Measurements from ENCODE around the gene ENTHD1.
"Not testable (repeated sequence)": the region's sequence is repeated elsewhere in the genome, so short reads cannot be mapped to it uniquely, and the experiment has no call there.

The ENTHD1 gene

DNA sequence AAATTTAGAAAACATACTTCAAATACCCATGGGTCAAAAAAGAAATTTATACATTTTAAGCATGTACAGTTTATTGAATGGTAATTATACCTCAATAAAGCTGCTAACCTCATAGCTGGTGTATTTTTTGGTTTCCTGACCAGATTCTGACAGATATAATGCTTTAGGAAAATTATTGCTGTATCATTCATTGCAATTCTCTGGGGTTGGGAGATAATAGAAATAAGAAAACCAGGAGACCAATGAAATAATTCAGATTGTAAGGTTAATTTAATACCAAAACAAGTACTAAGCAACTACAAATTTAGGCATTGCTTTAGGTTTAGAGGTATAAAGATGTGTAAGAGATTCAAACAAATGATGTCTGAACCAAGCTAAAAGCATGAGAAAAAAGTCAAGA, 120.1 kb downstream of the ENTHD1 start:
- DNase-seq (ENCODE audit: low spot score in 2 of 2), result no peak
- H3K4me3 Mint-ChIP-seq, result peak overlapping the region; percentile 9
- H3K36me3 Mint-ChIP-seq, result no peaks in the 10 kb centered on the region
- no peaks in the 10 kb centered on the region for H3K9me3 Mint-ChIP-seq
- peaks cover 17% of the 10 kb centered on the region for H3K4me1 Mint-ChIP-seq
- ATAC-seq, result no peak
- no peak overlapping the region for H3K27ac Mint-ChIP-seq

DNA sequence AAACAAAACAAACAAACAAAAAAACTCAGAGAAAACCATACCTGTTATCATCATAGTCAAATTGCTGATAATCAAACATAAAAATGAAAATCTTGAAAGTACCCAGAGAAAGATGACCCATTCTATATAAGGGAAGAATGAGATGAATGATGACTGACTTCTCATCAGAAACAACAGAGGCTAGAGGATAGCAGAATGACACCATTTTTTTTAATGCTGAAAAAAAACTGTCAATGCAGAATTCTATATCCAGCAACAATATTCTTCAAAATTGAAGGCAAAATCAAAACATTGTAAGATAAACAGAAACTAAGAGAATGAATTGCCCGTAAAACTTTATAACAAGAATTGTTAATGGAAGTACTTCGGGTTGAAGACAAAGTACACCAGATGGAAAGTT, 122.1 kb downstream of the ENTHD1 start:
- Mint-ChIP-seq H3K4me3 (no peak overlapping the region), H3K36me3 (no peaks in the 10 kb centered on the region), H3K4me1 (peaks cover 17% of the 10 kb centered on the region), H3K9me3 (no peaks in the 10 kb centered on the region), H3K27ac (no peak overlapping the region)
- ATAC-seq (no peak), DNase-seq (ENCODE audit: low spot score in 2 of 2) (no peak)

DNA sequence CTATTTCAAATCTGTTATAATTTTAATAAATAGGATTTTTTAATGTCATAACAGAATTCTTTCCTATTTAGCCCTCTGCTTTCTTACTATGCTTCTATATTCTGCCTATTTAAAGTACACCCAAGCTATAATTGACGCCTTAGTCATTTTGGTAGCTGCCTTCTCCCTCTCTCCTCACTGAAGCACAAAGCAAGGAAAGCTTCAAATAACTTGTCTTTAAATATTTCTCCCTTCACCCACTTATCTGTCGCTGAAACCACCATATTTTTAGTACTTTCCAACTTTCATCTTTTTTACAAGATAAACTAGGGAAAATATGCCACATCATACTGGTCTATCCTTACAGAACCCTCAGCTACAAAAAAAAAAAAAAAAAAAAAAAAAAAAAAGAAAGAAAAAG, 127.9 kb downstream of the ENTHD1 start:
- ATAC-seq (no peak), DNase-seq (ENCODE audit: low spot score in 2 of 2) (no peak)
- Mint-ChIP-seq H3K4me3 (no peak overlapping the region), H3K36me3 (no peaks in the 10 kb centered on the region), H3K9me3 (no peaks in the 10 kb centered on the region), H3K4me1 (no peaks in the 10 kb centered on the region), H3K27ac (no peak overlapping the region)

DNA sequence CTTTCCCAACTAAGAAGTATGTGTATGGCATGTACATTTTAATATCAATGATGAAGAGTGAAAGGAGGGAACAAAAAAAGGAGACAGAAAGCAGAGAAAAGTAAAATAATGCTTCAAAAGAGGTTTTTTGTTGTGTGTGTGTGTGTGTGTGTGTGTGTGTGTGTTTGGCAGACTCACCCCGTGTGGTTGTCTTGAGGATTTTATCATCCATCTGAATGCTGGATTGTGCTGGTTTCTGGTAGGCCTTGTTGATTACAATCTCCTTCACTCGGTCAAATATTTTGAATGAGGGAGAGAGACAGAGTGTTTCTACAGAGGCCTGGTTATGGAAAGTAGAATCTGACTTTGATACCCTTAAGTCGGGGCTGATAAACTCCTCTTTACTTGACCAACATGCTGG, 128.5 kb downstream of the ENTHD1 start:
- H3K36me3 Mint-ChIP-seq, result no peaks in the 10 kb centered on the region
- no peak overlapping the region for H3K4me3 Mint-ChIP-seq
- no peak overlapping the region for H3K27ac Mint-ChIP-seq
- no peaks in the 10 kb centered on the region for H3K9me3 Mint-ChIP-seq
- DNase-seq (ENCODE audit: low spot score in 2 of 2) (no peak), ATAC-seq (no peak)
- no peaks in the 10 kb centered on the region for H3K4me1 Mint-ChIP-seq

DNA sequence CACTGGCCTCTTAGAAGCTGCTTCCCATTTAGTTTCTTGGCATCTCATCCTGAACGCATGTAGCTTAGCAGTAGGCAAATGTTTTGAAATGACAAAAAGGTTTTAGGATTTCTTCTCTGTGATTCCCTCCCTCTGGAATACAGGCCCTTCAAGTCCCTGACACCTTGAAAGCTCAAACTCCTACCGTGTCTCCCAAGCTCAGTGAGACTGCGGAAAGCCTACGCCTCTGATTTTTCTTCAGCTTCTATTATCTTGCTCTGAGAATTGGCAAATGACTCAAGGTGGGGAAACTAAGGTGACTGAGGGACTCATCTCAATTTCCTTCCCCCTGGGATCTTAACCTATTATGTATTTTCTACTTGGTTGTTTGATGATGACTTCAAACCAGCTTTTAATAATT, 130.3 kb downstream of the ENTHD1 start:
- H3K9me3 Mint-ChIP-seq, result no peaks in the 10 kb centered on the region
- H3K4me3 Mint-ChIP-seq, result no peak overlapping the region
- ATAC-seq (no peak), DNase-seq (ENCODE audit: low spot score in 2 of 2) (no peak)
- no peaks in the 10 kb centered on the region for H3K36me3 Mint-ChIP-seq
- H3K4me1 Mint-ChIP-seq, result no peaks in the 10 kb centered on the region
- H3K27ac Mint-ChIP-seq, result no peak overlapping the region

DNA sequence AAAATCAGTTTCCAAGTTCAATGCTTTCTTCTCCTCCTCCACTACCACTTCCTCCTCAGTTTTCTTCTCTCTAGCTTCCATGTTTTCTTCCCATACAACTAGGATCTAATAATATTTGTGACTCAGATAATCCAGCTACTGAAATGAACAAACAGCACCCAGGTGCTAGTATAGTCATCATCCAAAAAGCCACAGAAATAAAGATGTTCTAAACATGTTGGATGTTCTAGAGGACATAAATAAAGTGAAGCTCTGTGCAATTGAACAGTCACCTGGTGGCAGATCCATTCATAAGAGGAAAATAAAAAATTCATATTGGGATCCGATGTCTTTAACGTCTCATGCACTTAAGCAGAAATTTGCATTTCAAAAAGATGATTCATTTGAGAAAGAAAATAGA, 142.8 kb downstream of the ENTHD1 start:
- Mint-ChIP-seq H3K36me3 (no peaks in the 10 kb centered on the region), H3K9me3 (no peaks in the 10 kb centered on the region), H3K4me1 (peaks cover 11% of the 10 kb centered on the region), H3K4me3 (no peak overlapping the region), H3K27ac (no peak overlapping the region)
- ATAC-seq, result no peak
- no peak for DNase-seq (ENCODE audit: low spot score in 2 of 2)

DNA sequence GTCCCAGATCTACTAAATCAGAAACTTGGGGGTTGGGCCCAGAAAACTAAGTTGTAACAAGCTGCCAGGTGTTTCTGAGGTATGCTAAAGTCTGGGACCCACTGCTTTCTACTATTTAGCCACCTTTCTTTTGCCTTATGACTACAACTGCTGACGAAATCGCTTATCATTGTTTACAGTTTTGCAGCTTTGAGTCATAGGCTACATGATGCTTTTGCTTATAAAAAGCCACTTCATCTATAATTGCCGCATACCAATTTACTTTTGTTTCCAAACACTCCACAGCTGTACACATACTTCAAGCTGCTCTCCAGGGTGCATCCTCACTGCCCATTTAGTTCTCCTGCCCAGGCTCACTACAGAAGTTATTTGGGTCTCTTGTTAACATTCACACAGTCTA, 144.7 kb downstream of the ENTHD1 start:
- Mint-ChIP-seq H3K27ac (no peak overlapping the region), H3K9me3 (no peaks in the 10 kb centered on the region), H3K36me3 (no peaks in the 10 kb centered on the region), H3K4me1 (peaks cover 22% of the 10 kb centered on the region), H3K4me3 (no peak overlapping the region)
- DNase-seq (ENCODE audit: low spot score in 2 of 2) (no peak), ATAC-seq (peak; percentile 36)

DNA sequence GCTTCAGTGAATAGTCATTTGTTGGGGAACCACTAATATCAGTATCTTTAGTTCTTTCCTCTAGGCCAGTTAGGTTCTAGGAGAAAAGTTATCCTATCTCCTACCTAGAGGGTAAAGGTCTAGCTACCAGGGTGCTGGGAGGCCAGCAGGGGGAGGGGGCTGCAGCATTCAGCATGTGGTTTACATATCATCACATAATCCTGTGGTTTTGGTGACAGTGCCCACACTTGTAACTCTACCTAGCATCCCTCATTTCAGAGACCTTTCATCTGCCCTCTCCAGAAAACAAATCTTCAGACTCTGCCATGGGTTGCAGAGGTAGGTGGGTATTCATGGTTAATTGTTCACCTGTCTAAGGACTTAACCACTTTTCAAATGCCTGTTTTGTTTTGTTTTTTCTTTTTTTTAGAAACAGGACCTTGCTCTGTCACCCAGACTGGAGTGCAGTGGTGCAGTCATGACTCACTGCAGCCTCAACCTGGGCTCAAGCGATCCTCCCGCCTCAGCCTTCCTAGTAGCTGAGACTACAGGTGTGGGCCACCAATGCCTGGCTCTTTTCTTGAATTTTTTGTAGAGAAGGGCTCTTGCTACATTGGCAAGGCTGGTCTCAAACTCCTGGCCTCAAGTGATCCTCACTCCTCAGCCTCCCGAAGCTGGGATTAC, 146.8 kb downstream of the ENTHD1 start:
- no peaks in the 10 kb centered on the region for H3K36me3 Mint-ChIP-seq
- H3K4me1 Mint-ChIP-seq, result peaks cover 24% of the 10 kb centered on the region
- no peak for DNase-seq (ENCODE audit: low spot score in 2 of 2)
- ATAC-seq, result peak; percentile 73
- H3K27ac Mint-ChIP-seq, result no peak overlapping the region
- H3K4me3 Mint-ChIP-seq, result no peak overlapping the region
- H3K9me3 Mint-ChIP-seq, result no peaks in the 10 kb centered on the region

DNA sequence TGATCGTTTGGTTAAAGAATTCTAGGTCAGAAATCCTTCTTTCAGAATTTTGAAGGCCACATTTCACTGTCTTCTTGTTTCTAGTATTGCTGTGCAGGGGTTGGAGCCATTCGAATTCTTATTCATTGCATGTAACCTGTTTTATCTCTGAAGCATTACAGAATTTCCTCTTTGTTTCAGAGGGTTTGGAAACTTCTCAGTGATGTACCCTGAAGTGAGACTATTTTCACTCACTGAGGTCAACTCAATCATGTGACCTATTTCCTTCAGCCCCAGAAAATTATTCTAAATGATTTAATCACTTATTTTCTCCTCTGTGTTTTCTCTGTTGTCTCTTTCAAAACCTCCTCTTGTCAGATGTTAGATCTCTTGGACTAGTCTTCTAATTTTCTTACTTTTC, 147.8 kb downstream of the ENTHD1 start:
- Mint-ChIP-seq H3K4me1 (peaks cover 24% of the 10 kb centered on the region), H3K36me3 (no peaks in the 10 kb centered on the region), H3K9me3 (no peaks in the 10 kb centered on the region), H3K27ac (peak overlapping the region; percentile 17), H3K4me3 (no peak overlapping the region)
- ATAC-seq (peak; percentile 74), DNase-seq (ENCODE audit: low spot score in 2 of 2) (no peak)

DNA sequence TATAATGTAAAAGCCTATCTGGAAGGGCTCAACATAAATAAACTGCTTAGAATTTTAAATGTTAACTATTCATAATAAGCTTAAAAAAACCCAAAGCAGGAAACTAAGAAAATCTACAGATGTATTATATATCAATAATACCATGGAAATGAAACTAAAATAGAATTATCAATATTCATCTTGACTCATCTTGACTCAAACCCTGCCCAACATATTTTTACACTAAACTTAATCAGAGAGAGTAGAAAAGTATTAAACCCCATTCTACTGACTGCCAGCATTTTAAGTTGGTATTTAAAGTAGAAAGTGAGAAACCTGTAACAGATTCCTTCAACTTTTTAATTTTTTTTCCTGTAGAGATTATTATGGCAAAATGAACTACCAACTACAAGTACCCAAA, 149.2 kb downstream of the ENTHD1 start:
- DNase-seq (ENCODE audit: low spot score in 2 of 2) (no peak), ATAC-seq (no peak)
- peaks cover 24% of the 10 kb centered on the region for H3K4me1 Mint-ChIP-seq
- H3K4me3 Mint-ChIP-seq, result no peak overlapping the region
- H3K9me3 Mint-ChIP-seq, result no peaks in the 10 kb centered on the region
- no peak overlapping the region for H3K27ac Mint-ChIP-seq
- H3K36me3 Mint-ChIP-seq, result no peaks in the 10 kb centered on the region

DNA sequence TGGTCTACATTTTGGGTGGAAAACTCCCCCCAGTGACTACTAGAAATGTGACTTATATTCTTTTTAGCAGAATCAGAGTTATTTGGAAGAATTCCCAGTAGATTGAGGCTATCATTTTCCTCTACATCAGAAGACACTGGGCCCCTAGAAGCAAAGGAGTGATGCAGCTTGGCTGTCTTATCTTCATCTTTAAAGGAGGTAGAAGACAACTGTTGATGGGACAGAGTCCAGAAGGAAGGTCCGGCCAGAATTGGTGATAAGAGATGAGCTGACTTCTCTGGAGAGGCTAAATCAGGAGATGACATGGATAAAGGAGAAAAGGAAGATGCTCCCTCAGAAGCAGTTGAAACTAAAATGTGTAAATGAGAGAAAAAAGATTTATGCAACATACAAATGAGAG, 149.6 kb downstream of the ENTHD1 start:
- no peaks in the 10 kb centered on the region for H3K9me3 Mint-ChIP-seq
- no peak for DNase-seq (ENCODE audit: low spot score in 2 of 2)
- H3K27ac Mint-ChIP-seq, result no peak overlapping the region
- ATAC-seq, result no peak
- H3K4me1 Mint-ChIP-seq, result peaks cover 24% of the 10 kb centered on the region
- H3K36me3 Mint-ChIP-seq, result no peaks in the 10 kb centered on the region
- H3K4me3 Mint-ChIP-seq, result no peak overlapping the region

DNA sequence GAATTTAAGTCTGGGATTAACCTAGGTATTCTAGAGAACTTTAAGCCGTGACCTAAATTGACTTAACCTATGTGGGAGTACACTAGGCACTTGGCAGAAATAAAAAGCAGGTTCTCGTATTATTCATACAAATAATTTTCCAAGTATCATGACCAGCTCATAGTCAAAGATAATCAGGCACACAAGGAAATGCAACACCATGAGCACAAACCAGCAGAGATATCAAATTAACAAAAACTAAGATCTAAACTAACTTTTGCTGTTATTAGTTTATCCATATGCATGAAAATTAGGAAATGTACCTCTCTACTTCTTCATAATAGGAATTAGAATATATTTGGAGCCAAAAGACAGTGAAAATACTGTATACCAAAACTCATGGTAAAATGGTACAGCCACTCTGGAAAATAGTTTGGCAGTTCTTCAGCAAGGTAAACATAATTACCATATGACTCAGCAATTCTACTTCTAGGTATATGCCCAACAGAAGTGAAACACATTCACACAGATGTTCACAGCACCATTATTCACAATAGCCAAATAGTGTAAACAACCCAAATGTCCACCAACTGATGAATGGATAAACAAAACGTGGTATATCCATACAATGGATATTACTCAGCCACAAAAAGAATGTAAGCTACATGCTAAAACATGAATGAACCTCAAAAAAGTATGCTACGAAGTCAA, 154.1 kb downstream of the ENTHD1 start:
- no peak for ATAC-seq
- Mint-ChIP-seq H3K9me3 (no peaks in the 10 kb centered on the region), H3K27ac (no peak overlapping the region), H3K36me3 (no peaks in the 10 kb centered on the region), H3K4me1 (peaks cover 5% of the 10 kb centered on the region), H3K4me3 (no peak overlapping the region)
- DNase-seq (ENCODE audit: low spot score in 2 of 2), result no peak

DNA sequence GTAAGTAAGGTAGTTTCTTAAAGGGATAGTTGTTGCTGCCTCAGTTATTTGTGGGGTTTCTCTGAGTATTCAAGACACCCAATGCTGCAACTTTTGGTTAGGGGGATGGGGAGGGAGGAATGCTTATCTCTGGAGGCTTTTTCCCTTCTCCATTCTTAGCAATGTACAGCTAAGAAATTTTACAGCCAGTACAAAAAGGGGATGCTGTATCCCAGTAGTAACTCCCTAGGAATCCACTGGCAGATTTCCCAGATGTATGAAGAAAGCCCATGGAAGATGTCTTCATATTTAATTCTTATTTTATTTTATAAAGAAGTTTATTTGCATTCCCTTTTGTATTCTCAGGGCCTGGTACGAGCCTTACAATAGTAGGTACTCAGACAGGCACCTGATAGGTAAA, 154.8 kb downstream of the ENTHD1 start:
- H3K9me3 Mint-ChIP-seq, result no peaks in the 10 kb centered on the region
- H3K36me3 Mint-ChIP-seq, result no peaks in the 10 kb centered on the region
- no peak overlapping the region for H3K27ac Mint-ChIP-seq
- H3K4me1 Mint-ChIP-seq, result peaks cover under 1% of the 10 kb centered on the region
- ATAC-seq, result no peak
- H3K4me3 Mint-ChIP-seq, result no peak overlapping the region
- DNase-seq (ENCODE audit: low spot score in 2 of 2), result no peak

DNA sequence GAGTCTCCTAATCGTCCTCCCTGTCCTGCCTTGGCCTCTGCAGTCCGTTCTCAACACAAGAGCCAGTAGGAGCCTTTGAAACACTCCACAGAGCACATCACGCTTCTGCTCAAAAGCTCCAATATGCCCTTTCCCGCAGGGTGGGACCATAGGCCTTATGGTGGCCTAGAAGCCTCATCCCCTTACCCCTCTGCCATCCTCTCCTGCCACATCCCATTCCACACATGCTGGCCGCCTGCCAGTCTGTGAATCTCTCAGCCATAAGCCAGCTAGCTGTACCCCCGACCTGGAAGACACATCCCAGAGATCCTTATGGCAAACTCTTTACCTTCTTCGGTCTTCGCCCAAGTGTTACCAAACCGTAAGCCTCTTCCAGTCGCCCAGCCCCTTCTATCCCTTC, 157.8 kb downstream of the ENTHD1 start:
- DNase-seq (ENCODE audit: low spot score in 2 of 2) (peak in 1 of 2 donors; percentile 42), ATAC-seq (no peak)
- Mint-ChIP-seq H3K27ac (no peak overlapping the region), H3K9me3 (no peaks in the 10 kb centered on the region), H3K36me3 (no peaks in the 10 kb centered on the region), H3K4me1 (no peaks in the 10 kb centered on the region), H3K4me3 (no peak overlapping the region)

DNA sequence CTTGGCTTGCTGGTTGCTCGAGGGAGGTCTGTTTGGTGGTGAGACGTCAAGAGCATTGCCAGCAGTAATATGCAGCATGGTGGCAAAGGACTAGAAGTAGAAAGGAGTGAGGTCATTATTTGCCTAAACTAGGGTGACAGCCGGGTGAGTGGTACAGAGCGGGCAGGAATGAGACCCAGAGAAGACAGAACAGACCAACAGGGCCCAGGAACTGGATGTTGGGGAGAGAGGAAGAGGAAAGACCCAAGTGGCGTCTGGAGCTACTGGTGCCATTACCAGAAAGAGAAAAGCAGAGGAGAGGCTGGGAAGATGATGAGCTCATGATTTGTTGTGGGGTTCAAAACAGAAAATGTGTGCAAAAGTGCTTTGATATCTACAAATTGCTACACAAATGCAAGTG, 158.7 kb downstream of the ENTHD1 start:
- Mint-ChIP-seq H3K27ac (no peak overlapping the region), H3K4me1 (no peaks in the 10 kb centered on the region), H3K9me3 (no peaks in the 10 kb centered on the region), H3K36me3 (no peaks in the 10 kb centered on the region), H3K4me3 (no peak overlapping the region)
- no peak for ATAC-seq
- DNase-seq (ENCODE audit: low spot score in 2 of 2), result no peak

DNA sequence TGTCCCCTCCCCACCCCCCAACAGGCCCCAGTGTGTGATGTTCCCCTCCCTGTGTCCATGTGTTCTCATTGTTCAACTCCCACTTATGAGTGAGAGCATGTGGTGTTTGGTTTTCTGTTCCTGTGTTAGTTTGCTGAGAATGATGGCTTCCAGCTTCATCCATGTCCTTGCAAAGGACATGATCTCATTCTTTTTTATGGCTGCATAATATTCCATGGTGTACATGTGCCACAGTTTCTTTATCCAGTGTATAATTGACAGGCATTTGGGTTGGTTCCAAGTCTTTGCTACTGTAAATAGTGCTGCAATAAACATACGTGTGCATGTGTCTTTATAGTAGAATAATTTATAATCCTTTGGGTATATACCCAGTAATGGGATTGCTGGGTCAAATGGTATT, 159.5 kb downstream of the ENTHD1 start:
- not testable (repeated sequence) for ATAC-seq; H3K4me1 Mint-ChIP-seq; H3K36me3 Mint-ChIP-seq; H3K27ac Mint-ChIP-seq; H3K9me3 Mint-ChIP-seq; DNase-seq (ENCODE audit: low spot score in 2 of 2); H3K4me3 Mint-ChIP-seq
